HepG2 (cell line): ENCODE measurements around the gene BABAM1. TPM values are rescaled to one million over a fixed set of nuclear protein-coding genes. Genes with fewer than 3 reads are reported as not detected.

ENCODE experiments used
- AGO2 ChIP-seq: fragments of 200-400 bp; formaldehyde crosslinking; optimal IDR thresholded peaks from 2 replicates; pipeline ENCODE3; 2017; ENCODE audit warnings: mild to moderate bottlenecking, low read depth, low read length, moderate library complexity
- GTF2F1 ChIP-seq: fragments of 150-350 bp; IDR thresholded peaks from 2 replicates; pipeline ENCODE4 v1.6.1; 2014; ENCODE audit warnings: low read length
- GZF1 ChIP-seq: sonication (generic); formaldehyde crosslinking; IDR thresholded peaks from 2 replicates; pipeline ENCODE4 v1.5.1; 2020; ENCODE audit warnings: mild to moderate bottlenecking, missing genetic modification reagents
- ISL2 ChIP-seq: sonication (generic); formaldehyde crosslinking; IDR thresholded peaks from 2 replicates; pipeline ENCODE4 v1.5.0; 2020; ENCODE audit warnings: missing genetic modification reagents
- JUND ChIP-seq: sonication (generic); formaldehyde crosslinking; IDR thresholded peaks from 2 replicates; pipeline ENCODE4 v1.8.0; 2022; ENCODE audit warnings: mild to moderate bottlenecking, missing genetic modification reagents
- KDM6A ChIP-seq: IDR thresholded peaks from 2 replicates; pipeline ENCODE4 v1.6.1; 2016; ENCODE audit warnings: low read depth
- MAZ ChIP-seq, 2 experiments: sonication (generic) in 1 of 2; formaldehyde crosslinking in 1 of 2; IDR thresholded peaks; 2 replicates each; pipeline versions ENCODE4 v1.5.0 to v1.6.1; 2012 to 2020; ENCODE audit warnings: low read depth in 2 of 2, mild to moderate bottlenecking in 2 of 2, borderline replicate concordance in 1 of 2, improper control_type of control experiment in 1 of 2, low read length in 1 of 2, missing genetic modification reagents in 1 of 2, moderate library complexity in 1 of 2
- MXD3 ChIP-seq: IDR thresholded peaks from 2 replicates; pipeline ENCODE4 v1.6.1; 2016; ENCODE audit warnings: mild to moderate bottlenecking, missing biosample characterization, missing genetic modification reagents
- SIX1 ChIP-seq: sonication (generic); formaldehyde crosslinking; IDR thresholded peaks from 2 replicates; pipeline ENCODE4 v1.4.0; 2020; ENCODE audit warnings: missing genetic modification reagents, borderline replicate concordance
- SNAPC5 ChIP-seq: sonication (generic); formaldehyde crosslinking; IDR thresholded peaks from 2 replicates; pipeline ENCODE4 v1.8.1; 2023; ENCODE audit warnings: mild to moderate bottlenecking, missing genetic modification reagents, borderline replicate concordance
- TGIF2 ChIP-seq: IDR thresholded peaks from 2 replicates; pipeline ENCODE4 v1.6.1; 2016; ENCODE audit warnings: control low read depth, missing compliant biosample characterization
- ZHX2 ChIP-seq, 2 experiments: sonication (generic) in 1 of 2; formaldehyde crosslinking in 1 of 2; IDR thresholded peaks; 2 replicates each; pipeline versions ENCODE4 v1.6.1 to v1.9.0; 2014 to 2022; ENCODE audit warnings: antibody characterized with exemption in 1 of 2, borderline replicate concordance in 1 of 2, inconsistent platforms in 1 of 2, low read depth in 1 of 2, missing genetic modification reagents in 1 of 2
- ZNF20 ChIP-seq: sonication (generic); formaldehyde crosslinking; IDR thresholded peaks from 2 replicates; pipeline ENCODE4 v1.4.0; 2020; ENCODE audit warnings: mild to moderate bottlenecking, moderate library complexity, missing genetic modification reagents
- ZNF441 ChIP-seq: sonication (generic); formaldehyde crosslinking; IDR thresholded peaks from 2 replicates; pipeline ENCODE4 v1.7.0; 2021; ENCODE audit warnings: missing genetic modification reagents, borderline replicate concordance
- ZNF619 ChIP-seq: sonication (generic); formaldehyde crosslinking; IDR thresholded peaks from 2 replicates; pipeline ENCODE4 v1.4.0; 2020; ENCODE audit warnings: mild to moderate bottlenecking, missing genetic modification reagents
- ZNF782 ChIP-seq: sonication (generic); formaldehyde crosslinking; IDR thresholded peaks from 2 replicates; pipeline ENCODE4 v1.4.0; 2020; ENCODE audit warnings: missing genetic modification reagents, mild to moderate bottlenecking, borderline replicate concordance
- ZNF792 ChIP-seq: IDR thresholded peaks from 2 replicates; pipeline ENCODE4 v1.6.1; 2016
- ZXDC ChIP-seq: sonication (generic); formaldehyde crosslinking; IDR thresholded peaks from 2 replicates; pipeline ENCODE4 v1.5.0; 2020; ENCODE audit warnings: mild to moderate bottlenecking, missing genetic modification reagents
- polyA plus RNA-seq, 8 experiments: library from polyadenylated mRNA; depleted of rRNA in 3 of 8; stranded (reverse) in 7 of 8; unstranded in 1 of 8; fragments of >200 nt; fragmentation: Illumina TruSeq in 4 of 8; extraction: Trizol in 4 of 8; gene quantifications; 2 replicates each; pipeline versions ENCODE4 v1.2.1 to v1.2.3, GENCODE V29; 2011 to 2016; ENCODE audit warnings: low read depth in 4 of 8, missing spikeins in 1 of 8, mixed read lengths in 1 of 8; ENCODE audit not compliant: insufficient read depth in 1 of 8
- total RNA-seq, 5 experiments: library from RNA; depleted of rRNA; stranded (reverse); fragments of >200 nt; fragmentation: Illumina TruSeq; extraction: Trizol; gene quantifications; 2 replicates each; pipeline ENCODE4 v1.2.3, GENCODE V29; 2016; ENCODE audit warnings: low read depth in 1 of 5

The BABAM1 gene
- total and polyA plus RNA-seq, 2 of the 13 experiments (the other 11 are each of a cell fraction or from before 2014, with no cell fraction given): 70.0 to 82.0 TPM

GRCh38 chr19:17266975-17267788, at the start of gene BABAM1 (continued):
- TF ChIP-seq ZXDC (CRISPR knock-in tag) (no peak), ZNF441 (no peak), TGIF2 (CRISPR knock-in tag) (no peak), ZHX2 (IDR thresholded peaks at IDR 0.05; ENCODE audit: low read depth) (peak; percentile 88), ZHX2 (CRISPR knock-in tag; IDR thresholded peaks at IDR 0.05; ENCODE audit: borderline replicate concordance) (no peak), MXD3 (CRISPR knock-in tag) (peak; percentile 61; the same call in 1 of the 2 replicates), GZF1 (CRISPR knock-in tag) (no peak), ZNF782 (CRISPR knock-in tag) (no peak), SNAPC5 (no peak), ISL2 (CRISPR knock-in tag) (no peak; the same call in 1 of the 2 replicates), KDM6A (0 out of 2 replicates have a peak, but pooled peaks have one; percentile 16), ZNF20 (CRISPR knock-in tag) (no peak), MAZ (IDR thresholded peaks at IDR 0.05; ENCODE audit: borderline replicate concordance, low read depth, low read length) (no peak), MAZ (CRISPR knock-in tag; IDR thresholded peaks at IDR 0.05; ENCODE audit: low read depth) (0 out of 2 replicates have a peak, but pooled peaks have one; percentile 26), GTF2F1 (no peak), JUND (CRISPR knock-in tag) (no peak), SIX1 (no peak), ZNF792 (CRISPR knock-in tag) (peak; percentile 73; the same call in 1 of the 2 replicates), ZNF619 (CRISPR knock-in tag) (no peak), AGO2 (no peak)
